Stimulated activated CD8-positive, alpha-beta memory T cell treated with anti-CD3 and anti-CD28 coated beads, Interleukin-15, amount 100 ng/mL, for 4 hours (primary cell): ENCODE data around the gene TFB1M.
"Not testable (repeated sequence)": the region's sequence is repeated elsewhere in the genome, so short reads cannot be mapped to it uniquely, and the experiment has no call there.

ENCODE experiments used
- DNase-seq, 2 donors: peaks; one replicate each; pipeline ENCODE4 v3.0.0-alpha.2; 2020; ENCODE audit warnings: low read depth in 2 of 2

Gene TFB1M

GRCh38 chr6:155314092-155314772 lies at the start of gene TFB1M:
Gene TFB1M (minus strand): TSS chr6:155314484. CDS start chr6:155314428, 56 bp downstream.
- DNase-seq = peak; percentile 97 to 99

GRCh38 chr6:155364021-155364420 lies 49.7 kb upstream of the TFB1M start:
- DNase-seq = not testable (repeated sequence)

- not testable (repeated sequence) for DNase-seq
Measured at GRCh38 chr6:155362968-155363632, 48.8 kb upstream of the TFB1M start.

- DNase-seq = no peak
Measured at GRCh38 chr6:155354167-155354566, 39.9 kb upstream of the TFB1M start.

- no peak for DNase-seq
Measured at GRCh38 chr6:155352811-155353210, 38.5 kb upstream of the TFB1M start.

GRCh38 chr6:155352130-155352420 lies 37.8 kb upstream of the TFB1M start:
- DNase-seq = no peak

- DNase-seq = no peak
Measured at GRCh38 chr6:155351273-155352129, 37.2 kb upstream of the TFB1M start.

- DNase-seq = no peak
Measured at GRCh38 chr6:155349956-155350355, 35.7 kb upstream of the TFB1M start.

GRCh38 chr6:155349129-155349528 lies 34.8 kb upstream of the TFB1M start:
- no peak for DNase-seq

GRCh38 chr6:155347800-155348199 lies 33.5 kb upstream of the TFB1M start:
- no peak for DNase-seq

GRCh38 chr6:155346957-155347356 lies 32.7 kb upstream of the TFB1M start:
- DNase-seq = no peak

GRCh38 chr6:155344341-155345006 lies 30.2 kb upstream of the TFB1M start:
- no peak for DNase-seq

- DNase-seq = no peak
Measured at GRCh38 chr6:155341130-155341828, 27.0 kb upstream of the TFB1M start.

- DNase-seq = no peak
Measured at GRCh38 chr6:155340464-155341129, 26.3 kb upstream of the TFB1M start.

GRCh38 chr6:155339929-155340328 lies 25.6 kb upstream of the TFB1M start:
- DNase-seq = not testable (repeated sequence)

GRCh38 chr6:155338237-155338636 lies 24.0 kb upstream of the TFB1M start:
- not testable (repeated sequence) for DNase-seq

GRCh38 chr6:155335265-155335664 lies 21.0 kb upstream of the TFB1M start:
- no peak for DNase-seq

GRCh38 chr6:155334073-155334472 lies 19.8 kb upstream of the TFB1M start:
- not testable (repeated sequence) for DNase-seq

GRCh38 chr6:155333414-155333813 lies 19.1 kb upstream of the TFB1M start:
- no peak for DNase-seq

- DNase-seq = no peak
Measured at GRCh38 chr6:155330922-155331321, 16.6 kb upstream of the TFB1M start.
